ENCODE results near the gene SUPT5H. TPM values are rescaled to one million over a fixed set of nuclear protein-coding genes. Genes with fewer than 3 reads are reported as not detected.
A peak's percentile ranks its signal among the peaks of the same experiment; 100 is the strongest.

SUPT5H gene
- total RNA-seq, 3 donors from 2014 or later: 74.3 to 115 (median 103) TPM

- no peaks in the 10 kb centered on the region for H3K9me3 ChIP-seq
- TF ChIP-seq POLR2AphosphoS5 (IDR thresholded peaks at IDR 0.05): no peak
- no peak for TF ChIP-seq POLR2A (IDR thresholded peaks at IDR 0.05)
- no peak for TF ChIP-seq CTCF (IDR thresholded peaks at IDR 0.05)
- H3K4me3 ChIP-seq: no peak overlapping the region
- peaks cover 0 to 5% of the 10 kb centered on the region in 2 donors for H3K4me1 ChIP-seq
- no peaks in the 10 kb centered on the region for H3K27me3 ChIP-seq
- H3K27ac ChIP-seq: no peak overlapping the region
- DNase-seq (ENCODE audit: low spot score in 2 of 2): no peak
- H3K36me3 ChIP-seq: no peaks in the 10 kb centered on the region
- intact Hi-C loops (cut with DNase I; ENCODE audit: low total_unique reads): no loop called here
Observed at GRCh38 chr19:39426170-39426569, 19.2 kb upstream of the SUPT5H start.

- Histone ChIP-seq H3K36me3 (peaks cover 3% of the 10 kb centered on the region), H3K9me3 (no peaks in the 10 kb centered on the region), H3K27ac (no peak overlapping the region), H3K27me3 (no peaks in the 10 kb centered on the region), H3K4me1 (peaks cover 0 to 5% of the 10 kb centered on the region in 2 donors), H3K4me3 (no peak overlapping the region)
- TF ChIP-seq POLR2AphosphoS5 (IDR thresholded peaks at IDR 0.05) (no peak), POLR2A (IDR thresholded peaks at IDR 0.05) (no peak), CTCF (IDR thresholded peaks at IDR 0.05) (no peak)
- intact Hi-C loops (cut with DNase I; ENCODE audit: low total_unique reads): no loop called here
- no peak for DNase-seq (ENCODE audit: low spot score in 2 of 2)
Observed at GRCh38 chr19:39427707-39428106, 17.7 kb upstream of the SUPT5H start.

GRCh38 chr19:39428283-39429112, 16.9 kb upstream of the SUPT5H start:
- H3K4me3 ChIP-seq: peak overlapping the region in 1 of 3 donors; percentile 41
- TF ChIP-seq POLR2A (IDR thresholded peaks at IDR 0.05) (no peak), POLR2AphosphoS5 (IDR thresholded peaks at IDR 0.05) (peak in 2 of 3 donors; percentile 50), CTCF (IDR thresholded peaks at IDR 0.05) (no peak)
- H3K4me1 ChIP-seq: peaks cover 0 to 5% of the 10 kb centered on the region in 2 donors
- intact Hi-C loops (cut with DNase I; ENCODE audit: low total_unique reads): no loop called here
- H3K27me3 ChIP-seq: no peaks in the 10 kb centered on the region
- peaks cover 7% of the 10 kb centered on the region for H3K36me3 ChIP-seq
- H3K27ac ChIP-seq: peak overlapping the region; percentile 50 to 88
- DNase-seq (ENCODE audit: low spot score in 2 of 2): no peak
- H3K9me3 ChIP-seq: no peaks in the 10 kb centered on the region

GRCh38 chr19:39430675-39431593, 14.4 kb upstream of the SUPT5H start:
- TF ChIP-seq POLR2A (IDR thresholded peaks at IDR 0.05): no peak
- TF ChIP-seq POLR2AphosphoS5 (IDR thresholded peaks at IDR 0.05): peak in 2 of 3 donors; percentile 30 to 80
- no peak for TF ChIP-seq CTCF (IDR thresholded peaks at IDR 0.05)
- Histone ChIP-seq H3K36me3 (peaks cover 7% of the 10 kb centered on the region), H3K4me3 (no peak overlapping the region), H3K4me1 (peaks cover 9 to 13% of the 10 kb centered on the region in 2 donors), H3K9me3 (no peaks in the 10 kb centered on the region), H3K27me3 (no peaks in the 10 kb centered on the region), H3K27ac (peak overlapping the region; percentile 43 to 89)
- intact Hi-C loops (cut with DNase I; ENCODE audit: low total_unique reads): no loop called here
- DNase-seq (ENCODE audit: low spot score in 2 of 2): no peak

Measured in breast epithelium (tissue), 4 donors.